OCI-LY3 (cell line): Measurements from ENCODE around the gene HOXA7.

Source experiments
- EZH2phosphoT487 ChIP-seq: fragments of 200-600 bp; shearing (Covaris generic); IDR thresholded peaks from 2 replicates; pipeline ENCODE4 v1.6.1; 2018; ENCODE audit warnings: antibody characterized with exemption, mixed run types, low read depth
- TF ChIP-seq, protein P1 (sequence below): fragments of 200-600, 300-600 bp; sonication (generic); IDR thresholded peaks from 2 replicates; pipeline ENCODE4 v1.5.1; 2014; ENCODE audit warnings: antibody characterized with exemption, low read length, low read depth

DNA sequence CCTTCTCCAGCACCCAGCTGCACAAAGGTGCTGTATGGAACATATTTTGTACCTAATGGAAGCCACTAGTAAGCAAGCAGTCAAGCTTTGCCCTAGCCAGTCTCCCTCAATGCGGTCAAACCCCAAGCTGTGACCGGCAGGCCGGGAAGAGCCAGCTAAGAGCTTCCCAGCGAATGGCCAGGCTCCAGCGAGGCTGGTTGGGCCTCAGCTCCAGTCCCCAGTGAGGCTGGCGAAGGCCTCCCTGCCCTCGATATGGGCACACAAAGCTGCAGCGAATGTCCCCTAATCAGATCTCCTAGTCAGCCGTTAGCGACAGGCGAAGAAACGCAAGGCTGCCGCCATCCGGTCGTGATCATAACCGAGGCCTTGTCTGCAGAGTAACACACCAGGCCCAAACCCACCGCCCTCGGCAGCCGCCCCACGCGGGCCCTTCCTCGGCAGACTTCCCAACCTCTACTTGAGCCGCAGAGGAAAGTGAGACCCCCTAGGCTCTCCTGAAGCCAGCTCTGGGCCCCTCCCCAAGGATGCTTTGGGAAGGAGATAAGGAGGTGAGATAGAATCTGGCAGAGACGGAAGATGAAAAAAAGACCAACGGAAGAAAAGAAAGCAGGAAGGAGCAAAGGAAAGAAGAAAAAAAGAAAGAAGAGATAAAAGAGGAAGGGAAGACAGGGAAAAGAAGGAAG, 11.9 kb upstream of the HOXA7 start:
- TF ChIP-seq, protein P1, sequence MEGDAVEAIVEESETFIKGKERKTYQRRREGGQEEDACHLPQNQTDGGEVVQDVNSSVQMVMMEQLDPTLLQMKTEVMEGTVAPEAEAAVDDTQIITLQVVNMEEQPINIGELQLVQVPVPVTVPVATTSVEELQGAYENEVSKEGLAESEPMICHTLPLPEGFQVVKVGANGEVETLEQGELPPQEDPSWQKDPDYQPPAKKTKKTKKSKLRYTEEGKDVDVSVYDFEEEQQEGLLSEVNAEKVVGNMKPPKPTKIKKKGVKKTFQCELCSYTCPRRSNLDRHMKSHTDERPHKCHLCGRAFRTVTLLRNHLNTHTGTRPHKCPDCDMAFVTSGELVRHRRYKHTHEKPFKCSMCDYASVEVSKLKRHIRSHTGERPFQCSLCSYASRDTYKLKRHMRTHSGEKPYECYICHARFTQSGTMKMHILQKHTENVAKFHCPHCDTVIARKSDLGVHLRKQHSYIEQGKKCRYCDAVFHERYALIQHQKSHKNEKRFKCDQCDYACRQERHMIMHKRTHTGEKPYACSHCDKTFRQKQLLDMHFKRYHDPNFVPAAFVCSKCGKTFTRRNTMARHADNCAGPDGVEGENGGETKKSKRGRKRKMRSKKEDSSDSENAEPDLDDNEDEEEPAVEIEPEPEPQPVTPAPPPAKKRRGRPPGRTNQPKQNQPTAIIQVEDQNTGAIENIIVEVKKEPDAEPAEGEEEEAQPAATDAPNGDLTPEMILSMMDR, result no peak
- TF ChIP-seq EZH2phosphoT487, result no peak
